K562 (cell line): Measurements from ENCODE around the gene PLXNA3. TPM values are rescaled to one million over a fixed set of nuclear protein-coding genes. Genes with fewer than 3 reads are reported as not detected.

Experiments
- ARID3B ChIP-seq: fragments of 250-450 bp; sonication (Bioruptor Pico); IDR thresholded peaks from 2 replicates; pipeline ENCODE4 v1.4.0; 2020; ENCODE audit warnings: borderline replicate concordance
- BCOR ChIP-seq: fragments of 450-650 bp; IDR thresholded peaks from 2 replicates; pipeline ENCODE4 v1.6.1; 2016
- CEBPB ChIP-seq: fragments of 450-650 bp; IDR thresholded peaks from 2 replicates; pipeline ENCODE4 v1.6.1; 2016; ENCODE audit warnings: missing genetic modification characterization, missing compliant biosample characterization
- FOXK2 ChIP-seq, 2 experiments: fragments of 450-650 bp; IDR thresholded peaks in 1 of 2; conservative IDR thresholded peaks in 1 of 2; 2 replicates each; pipeline ENCODE4 v1.6.1; 2016; ENCODE audit warnings: low read depth in 2 of 2, mild to moderate bottlenecking in 1 of 2
- HOMEZ ChIP-seq: fragments of 250-450 bp; sonication (Bioruptor Pico); IDR thresholded peaks from 2 replicates; pipeline ENCODE4 v1.4.0; 2020; ENCODE audit warnings: mild to moderate bottlenecking, moderate library complexity
- NBN ChIP-seq: fragments of 450-650 bp; IDR thresholded peaks from 2 replicates; pipeline ENCODE4 v1.6.1; 2016; ENCODE audit warnings: low read depth, mild to moderate bottlenecking
- PHF8 ChIP-seq: fragments of 200-600 bp; sonication (generic); IDR thresholded peaks from 2 replicates; pipeline ENCODE4 v1.6.1; 2012; ENCODE audit warnings: mixed run types, mild to moderate bottlenecking, inconsistent platforms, low read length, moderate library complexity, borderline replicate concordance
- PYGO2 ChIP-seq: fragments of 450-650 bp; IDR thresholded peaks from 2 replicates; pipeline ENCODE4 v1.6.1; 2016; ENCODE audit warnings: mild to moderate bottlenecking, missing genetic modification characterization, moderate library complexity, missing compliant biosample characterization
- STAG1 ChIP-seq: sonication (generic); formaldehyde crosslinking; IDR thresholded peaks from 2 replicates; pipeline ENCODE4 v1.5.0; 2020; ENCODE audit warnings: missing genetic modification reagents, borderline replicate concordance
- TAF9B ChIP-seq: fragments of 450-650 bp; IDR thresholded peaks from 2 replicates; pipeline ENCODE4 v1.6.1; 2018; ENCODE audit warnings: mild to moderate bottlenecking; ENCODE audit not compliant: partially characterized antibody
- ZBTB7A ChIP-seq: IDR thresholded peaks from 2 replicates; pipeline ENCODE4 v1.6.1; 2011; ENCODE audit warnings: low read depth, mild to moderate bottlenecking, low read length, moderate library complexity, borderline replicate concordance; ENCODE audit not compliant: control insufficient read depth
- ZFP1 ChIP-seq: fragments of 450-650 bp; formaldehyde crosslinking; IDR thresholded peaks from 2 replicates; pipeline ENCODE4 v1.4.0; 2020; ENCODE audit warnings: mild to moderate bottlenecking, mixed read lengths
- ZFX ChIP-seq: sonication (generic); formaldehyde crosslinking; IDR thresholded peaks from 2 replicates; pipeline ENCODE4 v1.8.0; 2022; ENCODE audit warnings: mild to moderate bottlenecking, missing genetic modification reagents, moderate library complexity
- ZNF175 ChIP-seq: fragments of 200-800 bp; sonication (Bioruptor generic); IDR thresholded peaks from 2 replicates; pipeline ENCODE4 v1.6.1; 2016; ENCODE audit warnings: low read depth, mild to moderate bottlenecking, missing genetic modification characterization, missing compliant biosample characterization
- ZNF354B ChIP-seq: fragments of 250-450 bp; sonication (Bioruptor Pico); IDR thresholded peaks from 2 replicates; pipeline ENCODE4 v1.4.0; 2020
- polyA plus RNA-seq, 8 experiments: library from polyadenylated mRNA; depleted of rRNA in 4 of 8; stranded (reverse) in 5 of 8; unstranded in 3 of 8; fragments of >200 nt; fragmentation: Nextera tagmentation in 2 of 8; fragmentation: Illumina TruSeq in 1 of 8; extraction: Ambion mirVana in 2 of 8; extraction: Trizol in 1 of 8; gene quantifications; 2 replicates each; pipeline versions ENCODE4 v1.2.1 to v1.2.3, GENCODE V29; 2011 to 2014; ENCODE audit warnings: inconsistent platforms in 1 of 8, missing spikeins in 1 of 8
- total RNA-seq, 7 experiments: library from RNA; depleted of rRNA in 6 of 7; stranded (reverse); fragments of >200 nt in 6 of 7; fragmentation: Illumina TruSeq in 2 of 7; extraction: Trizol in 2 of 7; gene quantifications; 2 replicates each; pipeline versions ENCODE4 v1.2.1 to v1.2.3, GENCODE V29; 2011 to 2021; ENCODE audit warnings: low replicate concordance in 1 of 7
- TF ChIP-seq, protein P1 (sequence below), 2 experiments: IDR thresholded peaks in 1 of 2; conservative IDR thresholded peaks in 1 of 2; 2 replicates each; pipeline ENCODE4 v1.6.1; 2016; ENCODE audit warnings: low read depth in 2 of 2, mild to moderate bottlenecking in 1 of 2, missing compliant biosample characterization in 1 of 2, missing genetic modification characterization in 1 of 2, moderate library complexity in 1 of 2
- TF ChIP-seq, protein P2 (sequence below): sonication (generic); formaldehyde crosslinking; IDR thresholded peaks from 2 replicates; pipeline ENCODE4 v1.8.1; 2023; ENCODE audit warnings: mild to moderate bottlenecking, missing genetic modification reagents
- TF ChIP-seq, protein P3 (sequence below): sonication (generic); formaldehyde crosslinking; IDR thresholded peaks from 2 replicates; pipeline ENCODE4 v1.8.0; 2023; ENCODE audit warnings: mild to moderate bottlenecking, missing genetic modification reagents

Gene PLXNA3
- total and polyA plus RNA-seq, 9 of the 15 experiments (the other 6 are each of a cell fraction or from before 2014, with no cell fraction given) = 0.32 to 47.8 (median 7.5) TPM

DNA sequence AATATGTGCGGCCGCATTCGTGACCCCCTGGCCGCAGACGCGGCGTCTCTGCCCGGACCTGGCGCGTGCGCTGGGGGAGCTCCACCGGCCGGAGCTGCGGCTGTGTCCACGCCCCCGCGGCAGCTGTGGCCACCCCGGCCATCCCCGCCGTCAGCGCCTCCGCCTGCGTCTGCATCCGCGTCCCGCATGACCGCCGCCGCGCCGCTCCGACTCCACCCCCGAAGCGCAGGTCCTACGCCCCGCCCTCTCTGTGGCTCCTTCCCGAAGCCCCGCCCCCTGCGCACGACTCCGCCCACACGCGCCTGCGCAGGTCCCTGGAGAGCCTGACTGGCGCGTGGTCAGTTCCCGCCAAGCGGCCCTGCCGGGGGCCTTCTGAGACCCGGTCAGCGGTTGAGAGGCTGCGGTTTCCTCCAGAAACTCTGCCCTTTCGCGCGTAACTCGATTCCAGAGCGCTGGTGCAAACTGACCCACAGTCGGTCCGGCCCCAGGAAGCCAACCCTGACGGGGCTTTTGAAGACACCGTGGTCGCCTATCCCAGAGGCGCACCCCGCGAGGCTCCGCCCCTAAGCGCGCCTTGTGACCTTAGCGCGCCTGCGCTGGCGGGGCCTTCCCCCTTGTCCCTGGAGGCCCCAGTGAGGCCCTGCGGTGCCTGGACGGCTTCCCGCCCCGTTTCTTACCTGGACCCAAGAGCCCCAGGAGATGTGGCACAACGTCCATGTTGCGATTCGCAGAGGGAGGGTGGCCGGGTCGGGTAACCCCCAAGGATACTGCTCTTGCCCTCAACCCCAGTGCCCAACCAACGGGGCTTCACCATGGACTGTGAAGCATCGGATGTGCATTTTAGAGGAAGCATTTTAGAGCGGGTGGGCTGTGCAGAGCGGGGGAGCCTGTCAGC, 20.9 kb downstream of the PLXNA3 start, which contains the start of gene LAGE3 (continued):
- TF ChIP-seq, protein P1, sequence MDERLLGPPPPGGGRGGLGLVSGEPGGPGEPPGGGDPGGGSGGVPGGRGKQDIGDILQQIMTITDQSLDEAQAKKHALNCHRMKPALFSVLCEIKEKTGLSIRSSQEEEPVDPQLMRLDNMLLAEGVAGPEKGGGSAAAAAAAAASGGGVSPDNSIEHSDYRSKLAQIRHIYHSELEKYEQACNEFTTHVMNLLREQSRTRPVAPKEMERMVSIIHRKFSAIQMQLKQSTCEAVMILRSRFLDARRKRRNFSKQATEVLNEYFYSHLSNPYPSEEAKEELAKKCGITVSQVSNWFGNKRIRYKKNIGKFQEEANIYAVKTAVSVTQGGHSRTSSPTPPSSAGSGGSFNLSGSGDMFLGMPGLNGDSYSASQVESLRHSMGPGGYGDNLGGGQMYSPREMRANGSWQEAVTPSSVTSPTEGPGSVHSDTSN (CRISPR knock-in tag; IDR thresholded peaks at IDR 0.05; ENCODE audit: low read depth) = no peak
- TF ChIP-seq, protein P1 (tag; conservative IDR thresholded peaks at IDR 0.05; ENCODE audit: low read depth) = no peak
- TF ChIP-seq, protein P2, sequence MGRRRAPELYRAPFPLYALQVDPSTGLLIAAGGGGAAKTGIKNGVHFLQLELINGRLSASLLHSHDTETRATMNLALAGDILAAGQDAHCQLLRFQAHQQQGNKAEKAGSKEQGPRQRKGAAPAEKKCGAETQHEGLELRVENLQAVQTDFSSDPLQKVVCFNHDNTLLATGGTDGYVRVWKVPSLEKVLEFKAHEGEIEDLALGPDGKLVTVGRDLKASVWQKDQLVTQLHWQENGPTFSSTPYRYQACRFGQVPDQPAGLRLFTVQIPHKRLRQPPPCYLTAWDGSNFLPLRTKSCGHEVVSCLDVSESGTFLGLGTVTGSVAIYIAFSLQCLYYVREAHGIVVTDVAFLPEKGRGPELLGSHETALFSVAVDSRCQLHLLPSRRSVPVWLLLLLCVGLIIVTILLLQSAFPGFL (CRISPR knock-in tag) = no peak
- TF ChIP-seq ARID3B (CRISPR knock-in tag) = no peak
- TF ChIP-seq ZFX (CRISPR knock-in tag) = no peak
- TF ChIP-seq FOXK2 (conservative IDR thresholded peaks at IDR 0.05 in 1 of 2, IDR thresholded peaks at IDR 0.05 in 1 of 2; ENCODE audit: low read depth in 2 of 2) = 0 out of 4 replicates have a peak, but pooled peaks of 1 of the 2 experiments have one; percentile 31
- TF ChIP-seq HOMEZ (CRISPR knock-in tag) = no peak
- TF ChIP-seq TAF9B = peak; percentile 55
- TF ChIP-seq, protein P3, sequence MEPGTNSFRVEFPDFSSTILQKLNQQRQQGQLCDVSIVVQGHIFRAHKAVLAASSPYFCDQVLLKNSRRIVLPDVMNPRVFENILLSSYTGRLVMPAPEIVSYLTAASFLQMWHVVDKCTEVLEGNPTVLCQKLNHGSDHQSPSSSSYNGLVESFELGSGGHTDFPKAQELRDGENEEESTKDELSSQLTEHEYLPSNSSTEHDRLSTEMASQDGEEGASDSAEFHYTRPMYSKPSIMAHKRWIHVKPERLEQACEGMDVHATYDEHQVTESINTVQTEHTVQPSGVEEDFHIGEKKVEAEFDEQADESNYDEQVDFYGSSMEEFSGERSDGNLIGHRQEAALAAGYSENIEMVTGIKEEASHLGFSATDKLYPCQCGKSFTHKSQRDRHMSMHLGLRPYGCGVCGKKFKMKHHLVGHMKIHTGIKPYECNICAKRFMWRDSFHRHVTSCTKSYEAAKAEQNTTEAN = no peak
- TF ChIP-seq CEBPB = no peak
- peak; percentile 37; the same call in 1 of the 2 replicates for TF ChIP-seq ZBTB7A
- no peak for TF ChIP-seq PYGO2 (tag)
- no peak for TF ChIP-seq ZNF175 (CRISPR knock-in tag)
- no peak for TF ChIP-seq ZNF354B (CRISPR knock-in tag)
- TF ChIP-seq NBN = peak; percentile 47; the same call in 1 of the 2 replicates
- no peak for TF ChIP-seq STAG1 (CRISPR knock-in tag)
- TF ChIP-seq ZFP1 (CRISPR knock-in tag) = no peak
- TF ChIP-seq PHF8 = peak; percentile 67; the same call in 1 of the 2 replicates
- no peak for TF ChIP-seq BCOR
